Endodermal cell (in vitro differentiated cells): ENCODE results near the gene SEC24A. TPM values are rescaled to one million over a fixed set of nuclear protein-coding genes. Genes with fewer than 3 reads are reported as not detected.
"Not testable (repeated sequence)": the region's sequence is repeated elsewhere in the genome, so short reads cannot be mapped to it uniquely, and the experiment has no call there.

Experiments
- DNase-seq: peaks from one replicate; pipeline ENCODE4 v3.0.0-alpha.2; 2017
- H3K27ac ChIP-seq: 2 replicates; pipeline ENCODE4 v1.5.1; 2013; ENCODE audit warnings: mild to moderate bottlenecking, low read depth, low read length, moderate library complexity
- H3K27me3 ChIP-seq: 2 replicates; pipeline ENCODE4 v1.6.1; 2013; ENCODE audit warnings: mild to moderate bottlenecking, low read length, moderate library complexity; ENCODE audit not compliant: insufficient read depth, control insufficient read depth, poor library complexity, severe bottlenecking
- H3K36me3 ChIP-seq: 2 replicates; pipeline ENCODE4 v1.7.0; 2013; ENCODE audit warnings: mild to moderate bottlenecking, low read length, moderate library complexity; ENCODE audit not compliant: control insufficient read depth, insufficient read depth
- H3K4me1 ChIP-seq: one replicate; pipeline ENCODE4 v1.7.0; 2013; ENCODE audit warnings: low read length; ENCODE audit not compliant: control insufficient read depth, insufficient read depth
- H3K4me3 ChIP-seq: 2 replicates; pipeline ENCODE4 v1.5.1; 2013; ENCODE audit warnings: mild to moderate bottlenecking, low read length, moderate library complexity
- H3K9ac ChIP-seq: 2 replicates; pipeline ENCODE4 v1.6.1; 2013; ENCODE audit warnings: mild to moderate bottlenecking, low read length, moderate library complexity; ENCODE audit not compliant: poor library complexity, severe bottlenecking; ENCODE audit errors: extremely low read depth
- H3K9me3 ChIP-seq: 2 replicates; pipeline ENCODE4 v1.6.1; 2013; ENCODE audit warnings: mild to moderate bottlenecking, low read length, moderate library complexity; ENCODE audit not compliant: control insufficient read depth
- H3K27ac Mint-ChIP-seq: 2 replicates; pipeline ENCODE4 v1.8.0; 2020; ENCODE audit warnings: mixed read lengths
- H3K27me3 Mint-ChIP-seq: 2 replicates; pipeline ENCODE4 v1.8.0; 2021; ENCODE audit warnings: mild to moderate bottlenecking, mixed read lengths; ENCODE audit not compliant: insufficient read depth
- H3K36me3 Mint-ChIP-seq: 2 replicates; pipeline ENCODE4 v1.8.0; 2020; ENCODE audit warnings: low read depth, mixed read lengths
- H3K4me1 Mint-ChIP-seq: 2 replicates; pipeline ENCODE4 v1.8.0; 2020; ENCODE audit warnings: mixed read lengths
- H3K4me3 Mint-ChIP-seq: 2 replicates; pipeline ENCODE4 v1.8.0; 2020; ENCODE audit warnings: mild to moderate bottlenecking, moderate library complexity, mixed read lengths
- H3K9me3 Mint-ChIP-seq: 2 replicates; pipeline ENCODE4 v1.8.0; 2020; ENCODE audit warnings: mild to moderate bottlenecking, mixed read lengths
- CTCF ChIP-seq: fragments of 200-600 bp; sonication (generic); conservative IDR thresholded peaks from 2 replicates; pipeline ENCODE4 v1.5.0; 2021; ENCODE audit warnings: antibody characterized with exemption, mild to moderate bottlenecking
- WGBS, 2 experiments: methylation state at CpG; one replicate each; pipeline versions ENCODE4 v1.1.5 to v1.1.7; 2013; ENCODE audit warnings: missing lambda C conversion rate in 2 of 2, mixed read lengths in 1 of 2; ENCODE audit not compliant: insufficient coverage in 1 of 2, insufficient read length in 1 of 2; 5-methylcytosine and 5-hydroxymethylcytosine counted together
- total RNA-seq, 2 donors: library from RNA; stranded (reverse); fragmentation: NEBNext Ultra II Directional in 1 of 2; extraction: Animal tissue kit (Norgen Biotek cat#: 25700) in 1 of 2; gene quantifications; 2 replicates in 1 of 2; 3 replicates in 1 of 2; pipeline ENCODE4 v1.2.1, GENCODE V29; 2021

SEC24A gene
- total RNA-seq, 2 donors from 2014 or later: 26.5 to 32.1 TPM

- H3K27me3 ChIP-seq, H3K4me1 Mint-ChIP-seq, DNase-seq, H3K4me3 ChIP-seq, H3K27me3 Mint-ChIP-seq, H3K4me1 ChIP-seq, H3K9me3 Mint-ChIP-seq, H3K9me3 ChIP-seq, H3K27ac Mint-ChIP-seq, H3K9ac ChIP-seq, H3K4me3 Mint-ChIP-seq, H3K27ac ChIP-seq: not testable (repeated sequence)
- H3K36me3 ChIP-seq: peaks cover 83% of the 10 kb centered on the region
- 87 to 98% methylated on average over 8 of the region's 8 CpGs for WGBS, 2 experiments
- H3K36me3 Mint-ChIP-seq: peaks cover 69% of the 10 kb centered on the region
Observed at GRCh38 chr5:134690144-134690543, 41.6 kb downstream of the SEC24A start.

GRCh38 chr5:134692722-134693121 lies 44.1 kb downstream of the SEC24A start:
- H3K36me3 ChIP-seq: peaks cover 68% of the 10 kb centered on the region
- H3K36me3 Mint-ChIP-seq: peaks cover 65% of the 10 kb centered on the region

GRCh38 chr5:134708301-134708700 lies 59.7 kb downstream of the SEC24A start:
- no peaks in the 10 kb centered on the region for H3K4me1 ChIP-seq
- Mint-ChIP-seq H3K36me3 (peaks cover 64% of the 10 kb centered on the region), H3K27me3 (no peaks in the 10 kb centered on the region), H3K27ac (no peak overlapping the region), H3K4me3 (no peak overlapping the region), H3K9me3 (no peaks in the 10 kb centered on the region), H3K4me1 (no peaks in the 10 kb centered on the region)
- WGBS, 2 experiments: 86 to 100% methylated on average over 1 of the region's 1 CpG
- no peak for DNase-seq
- peaks cover 71% of the 10 kb centered on the region for H3K36me3 ChIP-seq
- no peaks in the 10 kb centered on the region for H3K9me3 ChIP-seq
- TF ChIP-seq CTCF: no peak
- H3K4me3 ChIP-seq: no peak overlapping the region
- no peak overlapping the region for H3K27ac ChIP-seq
- no peaks in the 10 kb centered on the region for H3K27me3 ChIP-seq
- H3K9ac ChIP-seq: no peak overlapping the region

More at GRCh38 chr5:134692722-134693121, 44.1 kb downstream of the SEC24A start:
- H3K4me1 ChIP-seq: no peaks in the 10 kb centered on the region
- H3K27me3 ChIP-seq: no peaks in the 10 kb centered on the region
- Mint-ChIP-seq H3K4me3 (no peak overlapping the region), H3K27ac (no peak overlapping the region), H3K4me1 (no peaks in the 10 kb centered on the region), H3K9me3 (no peaks in the 10 kb centered on the region), H3K27me3 (no peaks in the 10 kb centered on the region)
- TF ChIP-seq CTCF: no peak
- DNase-seq: no peak
- no peak overlapping the region for H3K4me3 ChIP-seq
- H3K27ac ChIP-seq: no peak overlapping the region
- no peak overlapping the region for H3K9ac ChIP-seq
- H3K9me3 ChIP-seq: no peaks in the 10 kb centered on the region

- 17 to 85% methylated on average over 1 to 5 of the region's 5 CpGs for WGBS, 2 experiments
- no peaks in the 10 kb centered on the region for H3K27me3 ChIP-seq
- no peak overlapping the region for H3K4me3 ChIP-seq
- Mint-ChIP-seq H3K9me3 (no peaks in the 10 kb centered on the region), H3K4me1 (no peaks in the 10 kb centered on the region), H3K36me3 (peaks cover 53% of the 10 kb centered on the region), H3K27ac (no peak overlapping the region), H3K27me3 (no peaks in the 10 kb centered on the region), H3K4me3 (no peak overlapping the region)
- no peaks in the 10 kb centered on the region for H3K4me1 ChIP-seq
- no peak for TF ChIP-seq CTCF
- DNase-seq: peak; percentile 76
- no peak overlapping the region for H3K27ac ChIP-seq
- peaks cover 72% of the 10 kb centered on the region for H3K36me3 ChIP-seq
- H3K9ac ChIP-seq: no peak overlapping the region
- H3K9me3 ChIP-seq: no peaks in the 10 kb centered on the region
Observed at GRCh38 chr5:134714120-134714519, 65.5 kb downstream of the SEC24A start.
